CD4-positive, CD25-positive, alpha-beta regulatory T cell (primary cell): ENCODE data around the gene NOX5. TPM values are rescaled to one million over a fixed set of nuclear protein-coding genes. Genes with fewer than 3 reads are reported as not detected.
"Not testable (repeated sequence)": the region's sequence is repeated elsewhere in the genome, so short reads cannot be mapped to it uniquely, and the experiment has no call there.

Source experiments
- ATAC-seq, 2 donors: fragments of 150-1000 bp; cut with Tn5 transposase; one replicate each; pipeline ENCODE4 v1.10.0; 2021; ENCODE audit warnings: low read depth in 2 of 2, moderate number of reproducible peaks in 2 of 2, moderate library complexity in 1 of 2
- DNase-seq, 3 donors: peaks; one replicate each; pipeline versions ENCODE4 v3.0.0 to v3.0.0-alpha.2; 2012 to 2022; ENCODE audit warnings: mixed read lengths in 1 of 3
- H3K27ac ChIP-seq: one replicate; pipeline ENCODE4 v1.7.0; 2013; ENCODE audit warnings: mild to moderate bottlenecking, low read length; ENCODE audit not compliant: insufficient read depth, poor library complexity, severe bottlenecking
- H3K27me3 ChIP-seq: one replicate; pipeline ENCODE4 v1.7.0; 2013; ENCODE audit warnings: low read length; ENCODE audit not compliant: control insufficient read depth, insufficient read depth
- H3K36me3 ChIP-seq: one replicate; pipeline ENCODE4 v1.7.0; 2013; ENCODE audit warnings: mild to moderate bottlenecking, low read length, moderate library complexity; ENCODE audit not compliant: control insufficient read depth, insufficient read depth
- H3K4me1 ChIP-seq: 2 replicates; pipeline ENCODE4 v1.7.0; 2013; ENCODE audit warnings: mild to moderate bottlenecking, low read length; ENCODE audit not compliant: insufficient read depth, control insufficient read depth, poor library complexity, severe bottlenecking
- H3K4me3 ChIP-seq: one replicate; pipeline ENCODE4 v1.7.0; 2013; ENCODE audit warnings: low read depth, mild to moderate bottlenecking, low read length, moderate library complexity
- H3K9me3 ChIP-seq, 2 experiments: 1 replicate in 1 of 2; 2 replicates in 1 of 2; pipeline ENCODE4 v1.7.0; 2013; ENCODE audit warnings: low read length in 2 of 2, mild to moderate bottlenecking in 1 of 2, moderate library complexity in 1 of 2; ENCODE audit not compliant: control insufficient read depth in 2 of 2
- H3K27ac Mint-ChIP-seq, 3 donors: one replicate each; pipeline ENCODE4 v1.8.0; 2020 to 2022; ENCODE audit warnings: mild to moderate bottlenecking in 3 of 3, mixed read lengths in 3 of 3, moderate library complexity in 2 of 3
- H3K27me3 Mint-ChIP-seq: one replicate; pipeline ENCODE4 v1.8.0; 2022; ENCODE audit warnings: mild to moderate bottlenecking, mixed read lengths
- H3K36me3 Mint-ChIP-seq: one replicate; pipeline ENCODE4 v1.8.0; 2020; ENCODE audit warnings: mixed read lengths
- H3K4me1 Mint-ChIP-seq, 4 donors: one replicate each; pipeline ENCODE4 v1.8.0; 2020 to 2022; ENCODE audit warnings: mixed read lengths in 4 of 4, mild to moderate bottlenecking in 1 of 4
- H3K4me3 Mint-ChIP-seq, 4 donors: one replicate each; pipeline ENCODE4 v1.8.0; 2020 to 2022; ENCODE audit warnings: mild to moderate bottlenecking in 4 of 4, mixed read lengths in 4 of 4, moderate library complexity in 3 of 4
- H3K9me3 Mint-ChIP-seq, 7 donors: one replicate each; pipeline ENCODE4 v1.8.0; 2020 to 2022; ENCODE audit warnings: mixed read lengths in 7 of 7, mild to moderate bottlenecking in 3 of 7, moderate library complexity in 2 of 7
- polyA plus RNA-seq, 4 donors: library from polyadenylated mRNA; unstranded; fragments of 300-500 nt; fragmentation: Illumina TruSeq; gene quantifications; one replicate each; pipeline ENCODE4 v1.2.3, GENCODE V29; 2021
- total RNA-seq: library from RNA; stranded (reverse); gene quantifications from one replicate; pipeline ENCODE4 v1.2.3, GENCODE V29; 2022

The NOX5 gene
- total and polyA plus RNA-seq, 5 donors from 2014 or later = not detected

GRCh38 chr15:69060744-69061143, 46.2 kb downstream of the NOX5 start:
- ATAC-seq (peak; percentile 74 to 77), DNase-seq (peak in 2 of 3 donors; percentile 45 to 68)
- Histone ChIP-seq H3K4me1 (peaks cover 32% of the 10 kb centered on the region), H3K9me3 (no peaks in the 10 kb centered on the region), H3K36me3 (no peaks in the 10 kb centered on the region), H3K27ac (peak overlapping the region; percentile 77), H3K4me3 (peak overlapping the region; percentile 64), H3K27me3 (no peaks in the 10 kb centered on the region)
- Mint-ChIP-seq H3K9me3 (no peaks in the 10 kb centered on the region), H3K36me3 (no peaks in the 10 kb centered on the region), H3K4me1 (peaks cover 11 to 43% (median 35%) of the 10 kb centered on the region in 4 donors), H3K4me3 (peak overlapping the region; percentile 57 to 79 (median 69)), H3K27ac (peak overlapping the region; percentile 74 to 95 (median 93)), H3K27me3 (no peaks in the 10 kb centered on the region)

- peaks cover 11 to 43% (median 35%) of the 10 kb centered on the region in 4 donors for H3K4me1 Mint-ChIP-seq
- peak overlapping the region; percentile 64 for H3K4me3 ChIP-seq
- H3K9me3 ChIP-seq = no peaks in the 10 kb centered on the region
- peaks cover 32% of the 10 kb centered on the region for H3K4me1 ChIP-seq
- DNase-seq (no peak), ATAC-seq (peak in 1 of 2 donors; percentile 4)
- H3K36me3 ChIP-seq = no peaks in the 10 kb centered on the region
- no peaks in the 10 kb centered on the region for H3K36me3 Mint-ChIP-seq
- H3K4me3 Mint-ChIP-seq = peak overlapping the region; percentile 57 to 79 (median 69)
- H3K27ac Mint-ChIP-seq = peak overlapping the region; percentile 74 to 95 (median 93)
- H3K27ac ChIP-seq = peak overlapping the region; percentile 77
- no peaks in the 10 kb centered on the region for H3K9me3 Mint-ChIP-seq
- no peaks in the 10 kb centered on the region for H3K27me3 ChIP-seq
- H3K27me3 Mint-ChIP-seq = no peaks in the 10 kb centered on the region
These were observed 46.9 kb downstream of the NOX5 start for GRCh38 chr15:69061414-69061842.

DNA sequence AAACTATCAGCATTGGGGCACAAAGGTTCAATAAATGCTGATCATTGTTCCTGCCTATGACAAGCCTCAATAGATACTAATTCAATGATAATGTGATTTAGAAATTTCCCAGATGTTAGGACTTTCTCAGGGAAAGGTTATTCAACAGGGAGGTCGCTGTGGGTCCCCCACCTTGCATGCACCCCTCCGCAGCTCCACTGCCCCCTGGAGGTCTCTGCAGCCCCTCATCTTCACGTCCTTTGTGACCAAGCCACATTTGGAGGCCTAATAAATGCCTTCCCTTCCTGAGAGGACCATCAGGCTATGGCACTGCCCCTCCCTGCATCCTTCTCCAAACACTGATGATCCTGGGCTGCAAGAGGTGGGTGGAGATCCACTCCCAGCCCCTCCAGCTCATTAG, 50.2 kb downstream of the NOX5 start:
- ATAC-seq (no peak), DNase-seq (no peak)
- no peaks in the 10 kb centered on the region for H3K36me3 Mint-ChIP-seq
- H3K27ac Mint-ChIP-seq = peak overlapping the region in 2 of 3 donors; percentile 77 to 88
- H3K4me3 ChIP-seq = no peak overlapping the region
- H3K27ac ChIP-seq = no peak overlapping the region
- no peaks in the 10 kb centered on the region for H3K9me3 ChIP-seq
- no peak overlapping the region for H3K4me3 Mint-ChIP-seq
- H3K27me3 ChIP-seq = no peaks in the 10 kb centered on the region
- no peaks in the 10 kb centered on the region for H3K36me3 ChIP-seq
- H3K9me3 Mint-ChIP-seq = no peaks in the 10 kb centered on the region
- H3K4me1 ChIP-seq = peaks cover 25% of the 10 kb centered on the region
- H3K27me3 Mint-ChIP-seq = peaks cover 4% of the 10 kb centered on the region
- H3K4me1 Mint-ChIP-seq = peaks cover 11 to 34% (median 25%) of the 10 kb centered on the region in 4 donors

DNA sequence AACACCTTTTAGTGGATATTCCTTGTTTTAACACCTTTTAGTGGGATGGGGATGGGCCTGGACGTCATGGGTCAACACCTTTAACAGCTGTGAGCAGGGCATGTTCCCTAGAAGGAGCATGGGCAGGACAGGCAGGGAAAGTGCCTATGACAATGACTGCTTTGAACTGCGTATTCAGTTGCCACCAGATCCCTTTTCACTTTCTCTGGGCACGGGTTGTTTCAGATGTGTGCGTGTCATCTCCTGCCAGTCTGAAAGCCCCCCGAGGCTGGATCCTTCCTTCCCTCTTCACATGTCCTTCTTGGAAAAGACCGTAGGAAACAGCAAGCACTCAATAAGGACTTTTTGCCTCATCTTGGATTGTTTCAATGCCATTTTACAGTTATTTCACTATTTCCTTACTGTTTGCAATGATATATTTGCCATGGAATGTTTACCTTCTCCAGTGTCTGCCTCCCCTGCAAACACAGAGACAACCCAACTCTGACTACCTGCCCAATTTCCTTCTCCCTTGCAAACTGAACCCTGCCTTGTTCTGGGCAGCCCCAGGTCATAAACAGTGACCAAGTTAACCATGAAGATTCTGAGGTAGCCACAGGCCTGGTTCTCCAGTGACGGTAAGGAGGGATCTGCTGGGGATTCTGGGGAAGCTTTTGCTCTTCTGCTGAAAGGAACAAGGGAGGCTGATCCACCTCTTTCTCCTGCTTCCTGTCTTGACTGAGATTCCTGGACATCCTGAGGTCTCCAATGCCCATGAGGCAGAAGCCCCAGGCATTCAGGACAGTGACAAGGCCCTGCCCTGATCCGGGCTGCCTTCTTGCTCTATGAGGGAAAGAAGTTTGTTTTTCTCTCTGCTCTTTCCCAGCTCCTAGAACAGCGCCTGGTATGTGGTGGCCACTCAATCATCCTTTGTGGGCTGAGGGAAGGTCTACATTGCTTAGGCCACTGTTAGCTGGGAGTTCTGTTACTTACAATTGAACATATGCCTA, 51.8 kb downstream of the NOX5 start:
- H3K4me3 Mint-ChIP-seq = no peak overlapping the region
- H3K27ac Mint-ChIP-seq = no peak overlapping the region

DNA sequence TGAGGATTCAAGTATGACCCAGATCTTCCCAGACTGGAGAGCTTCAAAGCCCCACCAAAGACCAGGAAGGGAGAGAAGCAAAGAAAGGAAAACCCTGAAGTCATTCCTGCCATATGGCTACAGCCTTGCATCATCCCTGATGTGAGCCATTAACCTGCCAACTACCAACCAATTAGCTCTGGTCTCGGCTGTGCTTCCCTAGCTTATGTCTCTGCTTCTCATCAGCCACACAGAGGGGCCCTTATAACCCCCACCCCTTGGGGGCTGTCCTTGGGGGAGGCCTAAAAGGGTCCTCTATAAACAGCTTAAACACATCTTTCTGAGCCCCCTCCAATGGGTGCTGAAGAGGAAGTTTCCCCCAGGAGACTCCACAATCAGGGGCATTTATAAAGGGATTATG, 52.8 kb downstream of the NOX5 start:
- H3K36me3 ChIP-seq = no peaks in the 10 kb centered on the region
- Mint-ChIP-seq H3K27ac (no peak overlapping the region), H3K9me3 (peaks cover 0 to 2% (median 0%) of the 10 kb centered on the region in 7 donors), H3K27me3 (peaks cover 10% of the 10 kb centered on the region), H3K4me1 (peaks cover 0 to 8% (median 2%) of the 10 kb centered on the region in 4 donors), H3K4me3 (no peak overlapping the region), H3K36me3 (no peaks in the 10 kb centered on the region)
- H3K4me3 ChIP-seq = no peak overlapping the region
- H3K27ac ChIP-seq = no peak overlapping the region
- H3K4me1 ChIP-seq = no peaks in the 10 kb centered on the region
- H3K27me3 ChIP-seq = no peaks in the 10 kb centered on the region
- no peak for DNase-seq
- ATAC-seq = no peak
- H3K9me3 ChIP-seq = no peaks in the 10 kb centered on the region

More for the DNA sequence above, 51.8 kb downstream of the NOX5 start:
- Histone ChIP-seq H3K27me3 (no peaks in the 10 kb centered on the region), H3K4me3 (no peak overlapping the region), H3K36me3 (no peaks in the 10 kb centered on the region), H3K27ac (no peak overlapping the region), H3K9me3 (no peaks in the 10 kb centered on the region), H3K4me1 (peaks cover 8% of the 10 kb centered on the region)
- Mint-ChIP-seq H3K4me1 (peaks cover 3 to 18% (median 11%) of the 10 kb centered on the region in 4 donors), H3K9me3 (peaks cover 0 to 2% (median 0%) of the 10 kb centered on the region in 7 donors), H3K36me3 (no peaks in the 10 kb centered on the region), H3K27me3 (peaks cover 10% of the 10 kb centered on the region)
- no peak for DNase-seq
- no peak for ATAC-seq

GRCh38 chr15:69068157-69068556, 53.7 kb downstream of the NOX5 start:
- Mint-ChIP-seq H3K27me3 (peaks cover 10% of the 10 kb centered on the region), H3K4me1 (peaks cover 0 to 2% (median 0%) of the 10 kb centered on the region in 4 donors), H3K4me3 (no peak overlapping the region), H3K9me3 (peaks cover 0 to 2% (median 0%) of the 10 kb centered on the region in 7 donors), H3K36me3 (no peaks in the 10 kb centered on the region), H3K27ac (no peak overlapping the region)
- H3K9me3 ChIP-seq = no peaks in the 10 kb centered on the region
- H3K4me3 ChIP-seq = no peak overlapping the region
- H3K36me3 ChIP-seq = no peaks in the 10 kb centered on the region
- no peaks in the 10 kb centered on the region for H3K27me3 ChIP-seq
- no peak overlapping the region for H3K27ac ChIP-seq
- DNase-seq (no peak), ATAC-seq (no peak)
- no peaks in the 10 kb centered on the region for H3K4me1 ChIP-seq

DNA sequence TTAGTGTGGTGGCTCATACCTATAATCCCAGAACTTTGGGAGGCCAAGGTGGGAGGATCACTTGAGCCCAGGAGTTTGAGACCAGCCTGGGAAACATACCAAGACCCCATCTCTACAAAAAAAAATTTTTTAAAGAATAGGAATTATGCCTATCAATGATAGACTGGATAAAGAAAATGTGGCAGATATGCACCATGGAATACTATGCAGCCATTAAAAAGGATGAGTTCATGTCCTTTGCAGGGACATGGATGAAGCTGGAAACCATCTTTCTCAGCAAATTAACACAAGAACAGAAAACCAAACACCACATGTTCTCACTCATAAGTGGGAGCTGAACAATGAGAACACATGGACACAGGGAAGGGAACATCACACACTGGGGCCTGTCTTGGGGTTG, 54.8 kb downstream of the NOX5 start:
- H3K27me3 Mint-ChIP-seq = peaks cover 18% of the 10 kb centered on the region

More for the DNA sequence above, 54.8 kb downstream of the NOX5 start:
- H3K4me1 Mint-ChIP-seq, H3K9me3 ChIP-seq, H3K4me1 ChIP-seq, H3K36me3 Mint-ChIP-seq, DNase-seq, H3K4me3 ChIP-seq, H3K27ac ChIP-seq, ATAC-seq, H3K9me3 Mint-ChIP-seq, H3K27ac Mint-ChIP-seq, H3K36me3 ChIP-seq, H3K27me3 ChIP-seq, H3K4me3 Mint-ChIP-seq: not testable (repeated sequence)
